DMS114 treated with DMSO at 0.1 percent for 48 hours (cell line): ENCODE measurements around the gene SKOR2.
A peak's percentile ranks its signal among the peaks of the same experiment; 100 is the strongest.
"Not testable (repeated sequence)": the region's sequence is repeated elsewhere in the genome, so short reads cannot be mapped to it uniquely, and the experiment has no call there.

Source experiments
- DNase-seq: peaks from one replicate; lab custom pipeline; 2025; ENCODE audit not compliant: unreplicated experiment; lab: John Stamatoyannopoulos, UW

The SKOR2 gene

GRCh38 chr18:47204908-47205522 is 46.4 kb downstream of the SKOR2 start:
- peak; percentile 25 for DNase-seq

GRCh38 chr18:47203626-47204464 is 47.6 kb downstream of the SKOR2 start:
- DNase-seq, result no peak

GRCh38 chr18:47195961-47196360 is 55.5 kb downstream of the SKOR2 start:
- not testable (repeated sequence) for DNase-seq

GRCh38 chr18:47191961-47192360 is 59.5 kb downstream of the SKOR2 start:
- DNase-seq, result no peak

- no peak for DNase-seq
Observed at GRCh38 chr18:47187721-47188120, 63.7 kb downstream of the SKOR2 start.

GRCh38 chr18:47184419-47185050 is 66.9 kb downstream of the SKOR2 start:
- no peak for DNase-seq

GRCh38 chr18:47182156-47182555 is 69.3 kb downstream of the SKOR2 start:
- not testable (repeated sequence) for DNase-seq

- DNase-seq, result no peak
Observed at GRCh38 chr18:47180765-47181164, 70.7 kb downstream of the SKOR2 start.

GRCh38 chr18:47179520-47179919 is 71.9 kb downstream of the SKOR2 start:
- DNase-seq, result no peak

GRCh38 chr18:47175898-47176575 is 75.4 kb downstream of the SKOR2 start, which contains the start of gene IER3IP1:
Gene IER3IP1 (minus strand): TSS chr18:47176364. CDS start chr18:47176277, 87 bp downstream.
- DNase-seq, result peak; percentile 88

- no peak for DNase-seq
Observed at GRCh38 chr18:47175283-47175897, 76.1 kb downstream of the SKOR2 start.

- DNase-seq, result no peak
Observed at GRCh38 chr18:47174545-47175116, 76.8 kb downstream of the SKOR2 start.

GRCh38 chr18:47172476-47172875 is 79.0 kb downstream of the SKOR2 start:
- DNase-seq, result no peak

GRCh38 chr18:47168913-47169312 is 82.5 kb downstream of the SKOR2 start:
- DNase-seq, result no peak

- no peak for DNase-seq
Observed at GRCh38 chr18:47168509-47168908, 83.0 kb downstream of the SKOR2 start.

GRCh38 chr18:47166294-47166693 is 85.2 kb downstream of the SKOR2 start:
- no peak for DNase-seq

- DNase-seq, result no peak
Observed at GRCh38 chr18:47163241-47163640, 88.2 kb downstream of the SKOR2 start.

GRCh38 chr18:47160256-47160655 is 91.2 kb downstream of the SKOR2 start:
- DNase-seq, result no peak

GRCh38 chr18:47158404-47158803 is 93.1 kb downstream of the SKOR2 start:
- DNase-seq, result not testable (repeated sequence)
